ENCODE measurements around the gene RIMBP2.

The RIMBP2 gene

GRCh38 chr12:130538343-130539095 is 177.6 kb downstream of the RIMBP2 start:
- H3K4me3 ChIP-seq (ENCODE audit: control insufficient read depth, low read depth, low read length) = no peak overlapping the region
- DNase-seq (ENCODE audit: low read depth) = no peak
- TF ChIP-seq CTCF (IDR thresholded peaks at IDR 0.05; ENCODE audit: control insufficient read depth, insufficient read depth, low read depth, low read length, missing control alignments) = no peak

- no peak overlapping the region for H3K4me3 ChIP-seq (ENCODE audit: control insufficient read depth, low read depth, low read length)
- TF ChIP-seq CTCF (IDR thresholded peaks at IDR 0.05; ENCODE audit: control insufficient read depth, insufficient read depth, low read depth, low read length, missing control alignments) = no peak
- DNase-seq (ENCODE audit: low read depth) = no peak
Observed at GRCh38 chr12:130537655-130538054, 178.4 kb downstream of the RIMBP2 start.

- H3K4me3 ChIP-seq (ENCODE audit: control insufficient read depth, low read depth, low read length) = no peak overlapping the region
- no peak for DNase-seq (ENCODE audit: low read depth)
- TF ChIP-seq CTCF (IDR thresholded peaks at IDR 0.05; ENCODE audit: control insufficient read depth, insufficient read depth, low read depth, low read length, missing control alignments) = no peak
Observed at GRCh38 chr12:130537051-130537450, 179.0 kb downstream of the RIMBP2 start.

GRCh38 chr12:130530429-130530828 is 185.7 kb downstream of the RIMBP2 start:
- H3K4me3 ChIP-seq (ENCODE audit: control insufficient read depth, low read depth, low read length) = no peak overlapping the region
- TF ChIP-seq CTCF (IDR thresholded peaks at IDR 0.05; ENCODE audit: control insufficient read depth, insufficient read depth, low read depth, low read length, missing control alignments) = no peak
- no peak for DNase-seq (ENCODE audit: low read depth)

- DNase-seq (ENCODE audit: low read depth) = no peak
- no peak overlapping the region for H3K4me3 ChIP-seq (ENCODE audit: control insufficient read depth, low read depth, low read length)
- TF ChIP-seq CTCF (IDR thresholded peaks at IDR 0.05; ENCODE audit: control insufficient read depth, insufficient read depth, low read depth, low read length, missing control alignments) = no peak
Observed at GRCh38 chr12:130529781-130530180, 186.3 kb downstream of the RIMBP2 start.

GRCh38 chr12:130527239-130527638 is 188.9 kb downstream of the RIMBP2 start:
- H3K4me3 ChIP-seq (ENCODE audit: control insufficient read depth, low read depth, low read length) = no peak overlapping the region
- no peak for DNase-seq (ENCODE audit: low read depth)
- TF ChIP-seq CTCF (IDR thresholded peaks at IDR 0.05; ENCODE audit: control insufficient read depth, insufficient read depth, low read depth, low read length, missing control alignments) = no peak

All from AG09309 (cell line).